ENCODE data around the gene GLP1R.

GRCh38 chr6:39102821-39103136 is 54.2 kb downstream of the GLP1R start:
- TF ChIP-seq, protein P1, sequence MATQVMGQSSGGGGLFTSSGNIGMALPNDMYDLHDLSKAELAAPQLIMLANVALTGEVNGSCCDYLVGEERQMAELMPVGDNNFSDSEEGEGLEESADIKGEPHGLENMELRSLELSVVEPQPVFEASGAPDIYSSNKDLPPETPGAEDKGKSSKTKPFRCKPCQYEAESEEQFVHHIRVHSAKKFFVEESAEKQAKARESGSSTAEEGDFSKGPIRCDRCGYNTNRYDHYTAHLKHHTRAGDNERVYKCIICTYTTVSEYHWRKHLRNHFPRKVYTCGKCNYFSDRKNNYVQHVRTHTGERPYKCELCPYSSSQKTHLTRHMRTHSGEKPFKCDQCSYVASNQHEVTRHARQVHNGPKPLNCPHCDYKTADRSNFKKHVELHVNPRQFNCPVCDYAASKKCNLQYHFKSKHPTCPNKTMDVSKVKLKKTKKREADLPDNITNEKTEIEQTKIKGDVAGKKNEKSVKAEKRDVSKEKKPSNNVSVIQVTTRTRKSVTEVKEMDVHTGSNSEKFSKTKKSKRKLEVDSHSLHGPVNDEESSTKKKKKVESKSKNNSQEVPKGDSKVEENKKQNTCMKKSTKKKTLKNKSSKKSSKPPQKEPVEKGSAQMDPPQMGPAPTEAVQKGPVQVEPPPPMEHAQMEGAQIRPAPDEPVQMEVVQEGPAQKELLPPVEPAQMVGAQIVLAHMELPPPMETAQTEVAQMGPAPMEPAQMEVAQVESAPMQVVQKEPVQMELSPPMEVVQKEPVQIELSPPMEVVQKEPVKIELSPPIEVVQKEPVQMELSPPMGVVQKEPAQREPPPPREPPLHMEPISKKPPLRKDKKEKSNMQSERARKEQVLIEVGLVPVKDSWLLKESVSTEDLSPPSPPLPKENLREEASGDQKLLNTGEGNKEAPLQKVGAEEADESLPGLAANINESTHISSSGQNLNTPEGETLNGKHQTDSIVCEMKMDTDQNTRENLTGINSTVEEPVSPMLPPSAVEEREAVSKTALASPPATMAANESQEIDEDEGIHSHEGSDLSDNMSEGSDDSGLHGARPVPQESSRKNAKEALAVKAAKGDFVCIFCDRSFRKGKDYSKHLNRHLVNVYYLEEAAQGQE (IDR thresholded peaks at IDR 0.05; ENCODE audit: borderline replicate concordance) = no peak
- TF ChIP-seq, protein P2, sequence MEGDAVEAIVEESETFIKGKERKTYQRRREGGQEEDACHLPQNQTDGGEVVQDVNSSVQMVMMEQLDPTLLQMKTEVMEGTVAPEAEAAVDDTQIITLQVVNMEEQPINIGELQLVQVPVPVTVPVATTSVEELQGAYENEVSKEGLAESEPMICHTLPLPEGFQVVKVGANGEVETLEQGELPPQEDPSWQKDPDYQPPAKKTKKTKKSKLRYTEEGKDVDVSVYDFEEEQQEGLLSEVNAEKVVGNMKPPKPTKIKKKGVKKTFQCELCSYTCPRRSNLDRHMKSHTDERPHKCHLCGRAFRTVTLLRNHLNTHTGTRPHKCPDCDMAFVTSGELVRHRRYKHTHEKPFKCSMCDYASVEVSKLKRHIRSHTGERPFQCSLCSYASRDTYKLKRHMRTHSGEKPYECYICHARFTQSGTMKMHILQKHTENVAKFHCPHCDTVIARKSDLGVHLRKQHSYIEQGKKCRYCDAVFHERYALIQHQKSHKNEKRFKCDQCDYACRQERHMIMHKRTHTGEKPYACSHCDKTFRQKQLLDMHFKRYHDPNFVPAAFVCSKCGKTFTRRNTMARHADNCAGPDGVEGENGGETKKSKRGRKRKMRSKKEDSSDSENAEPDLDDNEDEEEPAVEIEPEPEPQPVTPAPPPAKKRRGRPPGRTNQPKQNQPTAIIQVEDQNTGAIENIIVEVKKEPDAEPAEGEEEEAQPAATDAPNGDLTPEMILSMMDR (IDR thresholded peaks at IDR 0.05; ENCODE audit: poor library complexity, severe bottlenecking) = no peak
- no peak for TF ChIP-seq POLR2AphosphoS5 (IDR thresholded peaks at IDR 0.05)

All from neural cell (in vitro differentiated cells).